ENCODE results near the gene PPP1R13L.

Gene PPP1R13L

DNA sequence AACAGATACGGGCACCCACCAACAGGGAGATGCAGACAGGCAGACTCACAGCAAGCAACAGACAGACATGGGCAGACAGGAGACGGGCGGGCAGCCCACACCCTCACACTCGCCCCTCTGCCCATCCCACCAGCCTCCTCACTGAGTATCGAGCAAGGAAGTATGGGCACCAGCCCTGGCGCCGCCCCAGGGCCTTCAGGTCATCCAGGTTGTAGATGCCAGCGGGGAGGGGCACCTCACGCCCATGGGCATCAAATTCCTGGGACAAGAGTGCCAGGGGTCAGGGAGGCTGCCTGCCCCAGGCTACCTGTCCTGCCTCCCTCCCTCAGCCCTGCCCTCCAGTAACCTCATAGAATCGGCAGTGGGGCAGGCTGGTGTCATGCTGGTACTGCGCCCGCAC lies 40.2 kb downstream of the PPP1R13L start:
- DNase-seq (ENCODE audit: low read depth) = no peak

DNA sequence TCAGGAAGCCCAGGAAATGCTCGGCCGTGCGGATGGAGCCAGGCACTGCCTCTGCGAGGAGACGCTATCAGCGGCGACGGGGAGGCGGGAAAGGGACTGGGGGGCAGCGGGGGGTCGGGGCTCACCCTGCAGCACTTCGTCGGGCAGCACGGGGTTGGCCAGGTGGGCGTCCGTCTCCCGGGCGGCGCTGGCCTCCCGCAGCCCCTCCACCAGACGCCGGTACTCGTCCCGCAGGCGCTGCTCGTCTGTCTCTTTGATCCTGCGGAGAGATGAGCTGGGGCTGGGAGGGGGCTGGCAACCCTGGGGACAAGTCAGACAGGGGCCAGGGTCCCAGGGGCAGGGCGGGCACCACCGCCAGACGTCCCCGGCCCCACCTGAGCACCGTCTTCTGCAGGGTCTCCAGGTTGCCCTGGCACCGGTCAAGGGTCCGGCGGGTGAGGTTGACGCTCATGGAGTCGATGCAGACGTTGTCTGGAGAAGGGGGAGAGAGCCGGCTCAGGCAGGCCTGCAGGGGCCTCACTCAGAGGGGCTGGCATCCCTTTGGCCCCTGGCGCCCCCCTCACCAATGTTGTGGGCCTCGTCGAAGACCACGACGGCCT lies 40.9 kb downstream of the PPP1R13L start:
- DNase-seq (ENCODE audit: low read depth) = no peak

DNA sequence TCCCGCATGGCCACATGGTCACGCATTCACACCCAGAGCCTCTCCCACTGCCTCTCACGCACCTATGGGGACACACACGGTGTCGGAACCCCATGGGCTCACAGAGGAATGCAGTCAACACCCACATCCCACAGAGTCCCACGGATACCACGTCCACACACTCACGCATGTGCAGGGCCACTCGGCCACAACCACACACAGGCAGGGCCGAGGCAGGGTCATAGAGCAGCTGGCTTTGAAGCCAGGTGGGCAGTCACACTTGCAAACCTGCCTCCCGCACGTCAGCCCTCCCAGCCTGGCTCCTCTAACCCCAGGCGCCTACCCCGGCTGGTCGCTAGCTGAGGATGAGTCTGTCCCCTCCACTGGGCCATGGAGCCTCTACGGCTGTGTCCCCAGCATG lies 42.6 kb downstream of the PPP1R13L start:
- DNase-seq (ENCODE audit: low read depth) = no peak

DNA sequence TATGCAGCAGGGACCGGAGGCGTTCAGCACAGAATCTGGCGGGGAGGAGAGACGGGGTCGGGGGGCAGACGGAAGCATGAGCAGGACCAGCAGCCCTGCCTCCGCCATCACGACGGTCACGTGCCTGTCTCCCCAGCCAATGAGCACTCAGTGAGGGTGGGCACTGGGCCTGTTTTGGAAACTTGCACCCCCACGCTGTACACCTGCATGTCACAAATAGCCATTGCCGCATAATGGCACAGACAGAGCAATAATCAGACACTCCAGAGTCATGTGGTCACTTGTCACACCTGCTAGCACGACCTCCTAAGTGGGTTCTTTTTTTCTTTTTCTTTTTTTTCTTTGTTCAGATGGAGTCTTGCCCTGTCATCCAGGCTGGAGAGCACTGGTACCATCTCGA lies 43.3 kb downstream of the PPP1R13L start:
- DNase-seq (ENCODE audit: low read depth) = no peak

DNA sequence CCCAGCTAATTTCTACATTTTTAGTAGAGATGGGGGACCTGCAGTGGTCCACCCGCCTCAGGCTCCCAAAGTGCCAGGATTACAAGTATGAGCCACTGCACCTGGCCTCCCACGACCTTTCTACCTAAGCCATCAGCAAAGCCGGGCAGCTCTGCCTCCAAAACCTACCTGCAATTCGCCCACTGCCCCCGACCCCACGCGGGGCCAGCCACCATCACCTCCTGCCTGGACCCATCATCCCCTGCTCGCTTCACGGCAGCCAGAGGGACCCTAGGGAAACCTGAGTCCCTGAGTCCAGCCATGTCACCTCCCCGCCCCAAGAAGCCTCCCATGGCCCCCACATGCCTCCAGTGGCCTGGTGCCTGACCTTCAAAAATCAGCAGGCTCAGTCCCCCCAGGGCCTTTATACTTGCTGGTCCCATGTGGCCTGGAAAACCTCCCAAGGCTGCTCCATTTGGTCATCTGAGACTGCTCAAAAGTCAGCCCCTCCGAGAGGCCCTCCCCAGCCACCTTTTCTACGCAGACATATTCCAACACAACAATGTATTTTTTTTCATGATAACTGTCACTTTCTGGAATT lies 46.6 kb downstream of the PPP1R13L start:
- no peak for DNase-seq (ENCODE audit: low read depth)

DNA sequence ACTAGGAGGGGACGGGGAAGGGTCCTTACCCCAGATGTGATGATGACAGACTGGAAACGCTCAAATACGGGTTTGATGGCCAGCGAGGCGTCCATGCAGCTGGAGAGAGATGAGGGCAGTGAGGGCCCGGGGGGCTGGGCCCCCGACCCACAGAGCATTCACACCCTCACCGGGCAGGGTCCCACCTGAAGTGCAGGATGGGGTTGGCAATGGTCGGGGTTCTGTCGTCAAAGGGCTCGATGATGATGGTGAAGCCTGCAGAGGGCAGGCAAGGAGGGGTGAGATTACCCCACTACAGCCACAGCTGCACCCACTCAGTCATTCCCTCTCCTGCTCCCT lies 47.5 kb downstream of the PPP1R13L start:
- no peak for DNase-seq (ENCODE audit: low read depth)

DNA sequence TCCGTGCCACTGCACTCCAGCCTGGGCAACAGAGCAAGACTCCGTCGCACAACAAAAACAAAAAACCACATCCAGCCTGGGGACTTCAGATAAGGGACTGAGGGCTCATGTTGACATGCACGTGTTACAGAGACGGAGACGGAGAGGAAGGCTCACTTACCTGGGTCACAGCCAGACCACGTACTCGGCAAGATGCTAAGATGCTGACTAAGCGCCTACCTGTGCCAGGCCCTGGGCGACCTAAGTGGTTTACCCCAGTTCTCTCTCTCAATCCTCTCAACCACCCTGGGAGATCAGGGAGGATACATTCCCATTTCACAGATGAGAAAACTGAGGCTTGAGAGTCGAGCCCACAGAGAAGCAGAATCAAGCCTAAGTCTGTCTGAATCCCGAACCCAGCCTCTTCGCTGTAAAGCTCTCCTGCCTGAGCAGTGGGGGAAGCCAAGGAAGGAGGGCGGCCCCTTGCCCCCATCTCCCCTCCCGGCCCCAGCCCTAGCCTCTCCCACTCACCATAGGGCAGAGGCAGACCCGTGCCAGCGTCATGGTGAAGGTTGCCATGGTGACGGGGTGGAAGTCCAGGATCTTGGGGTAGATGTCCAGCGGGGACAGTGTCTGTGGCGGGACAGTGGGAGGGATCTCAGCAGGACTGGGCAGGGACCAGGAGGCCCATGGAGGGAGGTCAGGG lies 48.0 kb downstream of the PPP1R13L start:
- DNase-seq (ENCODE audit: low read depth) = no peak

DNA sequence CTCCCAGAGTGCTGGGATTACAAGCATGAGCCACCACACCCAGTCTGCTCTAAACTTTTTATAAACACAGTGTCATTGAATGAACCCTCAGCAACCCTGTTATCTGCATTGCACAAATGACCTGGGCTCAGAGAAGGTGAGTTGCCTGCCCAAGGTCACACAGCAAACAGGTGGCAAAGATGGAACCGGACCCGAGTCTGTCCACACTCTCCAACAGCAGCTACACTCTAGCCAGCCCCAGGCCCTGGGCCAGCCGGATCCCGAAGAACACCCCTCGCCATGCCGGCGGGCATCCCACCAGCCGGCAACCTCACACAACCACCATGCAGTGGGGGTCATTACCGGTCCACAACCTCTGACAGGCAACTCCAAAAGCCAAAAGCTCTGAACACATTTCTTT lies 49.0 kb downstream of the PPP1R13L start:
- no peak for DNase-seq (ENCODE audit: low read depth)

DNA sequence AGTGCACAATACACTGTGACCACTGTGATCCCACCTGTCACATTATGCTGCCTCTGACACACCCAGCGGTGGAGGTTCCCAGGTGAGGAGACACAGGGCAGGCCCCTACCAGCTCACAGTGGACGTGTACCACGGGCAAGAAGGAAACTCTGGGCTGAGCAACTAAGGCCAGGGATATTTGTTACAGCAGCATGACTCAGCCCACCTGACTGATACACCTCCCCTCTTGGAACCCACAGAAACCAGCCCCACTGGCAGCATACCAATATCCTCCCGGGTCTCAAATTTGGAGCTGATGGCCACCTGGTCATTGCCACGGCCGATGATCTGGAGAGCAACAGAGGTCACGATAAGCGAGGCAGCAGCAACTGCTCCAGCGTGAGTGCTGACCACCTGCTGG lies 49.5 kb downstream of the PPP1R13L start:
- DNase-seq (ENCODE audit: low read depth) = no peak

DNA sequence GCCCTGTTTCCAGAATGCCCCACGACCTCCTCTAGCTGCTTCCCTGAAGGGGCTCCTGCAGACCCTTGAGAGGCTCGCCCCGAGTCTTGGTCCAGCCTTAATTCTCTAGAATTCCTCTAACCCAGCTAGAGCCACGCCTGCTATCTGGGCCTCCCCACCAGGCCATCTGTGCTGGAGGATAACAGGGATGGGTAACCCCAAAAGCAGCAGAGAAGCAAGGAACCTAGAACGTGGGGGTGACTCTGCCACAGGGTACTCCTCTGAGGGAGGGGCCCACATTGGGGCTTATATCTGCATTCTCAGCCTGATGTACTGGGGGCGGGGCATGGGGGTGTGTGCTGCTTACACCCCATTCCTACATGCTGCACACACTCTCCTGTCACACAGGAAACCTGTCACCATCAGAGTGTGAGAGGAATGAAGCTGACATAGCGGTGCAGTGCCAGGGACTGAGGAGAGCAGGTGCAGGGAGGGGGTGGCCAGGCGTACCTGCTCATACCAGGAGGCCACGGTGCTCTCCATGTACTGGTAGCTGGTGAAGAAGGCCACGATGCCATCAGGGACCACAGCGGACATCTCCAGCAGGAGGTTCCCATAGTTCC lies 50.5 kb downstream of the PPP1R13L start:
- no peak for DNase-seq (ENCODE audit: low read depth)

DNA sequence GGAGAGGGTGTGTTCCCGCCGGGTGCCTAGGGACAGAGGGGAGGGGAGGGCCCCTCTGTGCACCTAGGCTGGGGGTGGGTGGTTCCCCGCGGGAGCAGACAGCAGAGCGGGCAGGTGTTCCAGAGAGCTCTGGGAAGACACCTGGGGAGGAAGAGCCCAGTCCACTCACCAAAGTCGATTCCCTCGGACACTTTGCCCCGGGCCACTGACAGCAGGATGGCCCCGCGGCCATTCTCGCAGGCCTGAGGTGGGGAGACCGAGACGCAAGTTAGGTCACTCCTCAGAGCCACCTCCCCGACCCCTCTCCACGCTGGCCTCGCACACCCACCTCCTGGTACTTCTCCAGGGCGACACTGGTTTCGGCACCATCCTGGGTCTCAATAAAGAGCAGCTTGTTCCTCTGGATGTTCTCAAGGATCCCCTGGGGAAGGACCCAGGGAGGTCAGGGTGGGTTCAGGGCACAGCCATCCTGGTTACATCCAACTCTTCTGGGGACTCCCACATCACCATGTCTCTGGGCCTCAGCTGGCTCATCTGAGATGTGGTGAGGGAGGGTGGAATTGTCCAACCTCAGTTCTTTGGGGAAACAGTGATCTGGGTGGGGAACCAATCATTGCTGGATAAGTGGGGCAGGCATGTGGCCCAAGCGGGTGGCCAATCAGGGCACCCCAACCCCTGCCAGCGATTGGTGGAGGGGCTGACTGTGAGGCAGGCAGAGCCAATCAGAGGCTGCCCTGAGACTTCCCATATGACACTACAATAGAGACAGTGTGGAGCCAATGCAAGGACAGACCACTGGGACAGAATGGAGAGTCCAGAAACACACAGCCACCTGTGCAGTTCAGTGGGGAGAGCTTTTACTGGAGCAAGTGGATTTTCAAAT lies 51.7 kb downstream of the PPP1R13L start:
- DNase-seq (ENCODE audit: low read depth) = peak; percentile 23

DNA sequence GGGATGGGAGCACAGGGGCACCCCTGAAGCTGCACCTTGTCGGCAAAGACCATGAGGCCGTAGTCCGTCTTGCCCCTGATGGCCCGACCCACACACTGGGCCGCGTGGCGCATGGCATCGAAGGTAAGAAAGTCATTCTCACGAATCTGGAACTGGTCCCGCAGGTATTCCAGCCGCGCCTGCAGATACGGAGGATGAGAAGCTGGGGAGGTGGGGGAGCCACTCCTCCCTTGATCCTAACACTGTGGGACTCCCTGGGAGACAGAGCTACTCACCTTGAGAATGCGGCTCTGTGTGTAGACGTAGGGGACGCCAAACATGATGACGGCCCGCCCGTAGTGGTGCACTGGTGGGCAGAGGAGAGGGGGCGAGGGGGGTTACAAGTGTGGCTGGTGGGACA lies 52.4 kb downstream of the PPP1R13L start:
- DNase-seq (ENCODE audit: low read depth) = no peak

DNA sequence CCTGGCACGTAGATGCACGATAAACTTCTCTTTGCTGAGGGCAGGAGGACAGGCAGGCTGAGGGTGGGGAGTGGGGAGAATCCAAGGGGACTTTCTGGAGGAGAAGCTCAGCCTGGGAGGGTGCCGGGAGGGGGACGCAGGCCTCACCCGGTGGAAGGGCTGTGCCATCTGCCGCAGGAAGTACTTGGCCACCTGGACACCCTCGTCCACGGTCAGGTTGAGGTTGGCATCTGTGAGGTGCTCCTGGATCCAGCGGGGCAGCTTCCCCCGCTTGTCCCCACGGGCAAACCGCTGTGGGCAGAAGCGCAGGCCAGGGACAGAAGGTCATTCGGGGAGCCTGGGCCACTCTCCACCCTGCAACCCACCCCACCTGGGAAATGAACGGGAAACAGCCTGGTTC lies 52.8 kb downstream of the PPP1R13L start:
- no peak for DNase-seq (ENCODE audit: low read depth)

DNA sequence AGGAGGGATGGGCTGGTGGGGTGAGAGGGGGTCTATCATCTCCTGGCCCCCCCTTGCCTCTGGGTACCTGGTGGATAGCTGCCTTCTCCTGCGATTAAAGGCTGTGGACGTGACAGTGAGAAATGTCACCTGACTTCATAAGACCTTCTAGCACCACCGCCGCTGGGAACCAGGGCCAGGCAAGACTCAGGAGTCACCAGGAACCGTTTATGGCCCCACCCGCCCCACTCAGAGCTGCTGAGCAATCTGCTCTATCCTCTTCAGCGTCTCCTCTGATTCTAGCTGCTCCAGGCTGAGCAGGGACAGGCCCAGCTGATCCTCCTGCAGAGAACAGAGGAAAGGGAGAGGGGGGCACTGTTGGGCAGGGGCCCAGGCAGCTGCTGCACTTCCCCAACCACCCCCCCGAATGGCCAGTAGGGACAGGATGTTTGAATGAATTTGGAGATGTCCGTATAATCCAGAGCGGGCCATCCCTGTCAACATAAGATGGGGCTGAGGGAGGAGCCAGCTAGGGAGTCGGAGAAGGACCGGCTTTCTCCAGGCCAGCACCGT lies 53.4 kb downstream of the PPP1R13L start:
- DNase-seq (ENCODE audit: low read depth) = no peak

DNA sequence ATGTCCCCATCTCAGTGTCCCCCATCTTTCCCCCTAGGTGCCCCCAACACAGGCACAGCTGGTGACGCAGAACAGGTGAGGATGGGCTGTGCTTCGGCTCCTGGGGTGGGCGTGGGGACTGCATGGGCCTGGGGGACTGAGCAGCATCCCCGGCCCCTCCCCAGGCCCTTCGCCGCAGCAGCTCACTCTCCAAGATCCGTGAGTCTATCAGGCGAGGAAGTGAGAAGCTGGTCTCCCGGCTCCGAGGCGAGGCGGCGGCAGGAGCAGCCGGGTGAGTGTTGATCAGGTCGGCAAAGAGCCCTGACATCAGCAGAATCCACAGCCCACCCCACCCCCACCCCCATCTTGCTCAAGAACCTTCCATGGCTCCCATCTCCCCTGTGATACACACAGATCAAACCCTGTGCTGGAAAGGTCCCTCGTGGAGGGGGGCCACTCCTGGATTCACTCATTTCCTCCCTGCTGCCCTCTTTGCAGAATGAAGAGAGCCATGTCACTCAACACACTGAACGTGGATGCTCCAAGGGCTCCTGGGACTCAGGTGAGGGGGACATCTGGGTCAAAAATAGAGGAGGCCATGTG lies 54.3 kb downstream of the PPP1R13L start:
- DNase-seq (ENCODE audit: low read depth) = no peak

DNA sequence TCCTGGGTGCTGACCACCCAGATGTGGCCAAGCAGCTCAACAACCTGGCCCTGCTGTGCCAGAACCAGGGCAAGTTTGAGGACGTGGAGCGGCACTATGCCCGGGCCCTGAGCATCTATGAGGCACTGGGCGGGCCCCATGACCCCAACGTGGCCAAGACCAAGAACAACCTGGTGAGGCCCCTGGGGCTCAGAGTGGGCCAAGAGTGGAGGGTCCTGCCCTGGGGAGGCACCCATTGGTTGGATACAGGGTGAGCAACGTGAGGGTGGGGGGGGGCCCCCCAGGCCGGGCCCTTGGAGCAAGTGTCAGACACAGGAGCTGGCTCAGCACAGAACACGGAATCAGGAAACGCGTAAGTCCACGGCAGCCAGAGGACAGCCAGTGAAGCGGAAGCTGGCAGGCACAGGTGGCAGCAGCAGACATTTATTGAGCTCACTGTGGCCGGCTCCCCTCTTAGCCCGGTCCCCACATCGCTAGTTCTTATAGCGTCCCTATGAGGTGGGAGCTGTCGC lies 55.4 kb downstream of the PPP1R13L start:
- DNase-seq (ENCODE audit: low read depth) = no peak

DNA sequence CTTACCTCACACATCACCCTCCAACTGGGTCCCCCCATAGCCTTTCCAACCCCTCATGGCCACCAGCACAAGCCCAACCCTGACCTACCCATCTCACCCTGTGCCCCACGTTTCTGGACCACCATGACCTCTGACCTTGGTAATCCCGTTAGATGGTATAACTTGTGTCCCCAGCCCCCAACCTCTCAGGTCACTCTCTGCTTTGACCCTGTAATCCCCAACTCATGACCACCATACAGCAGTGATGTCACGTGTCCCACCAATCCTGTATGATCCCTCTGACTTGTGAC lies 55.8 kb downstream of the PPP1R13L start:
- no peak for DNase-seq (ENCODE audit: low read depth)

DNA sequence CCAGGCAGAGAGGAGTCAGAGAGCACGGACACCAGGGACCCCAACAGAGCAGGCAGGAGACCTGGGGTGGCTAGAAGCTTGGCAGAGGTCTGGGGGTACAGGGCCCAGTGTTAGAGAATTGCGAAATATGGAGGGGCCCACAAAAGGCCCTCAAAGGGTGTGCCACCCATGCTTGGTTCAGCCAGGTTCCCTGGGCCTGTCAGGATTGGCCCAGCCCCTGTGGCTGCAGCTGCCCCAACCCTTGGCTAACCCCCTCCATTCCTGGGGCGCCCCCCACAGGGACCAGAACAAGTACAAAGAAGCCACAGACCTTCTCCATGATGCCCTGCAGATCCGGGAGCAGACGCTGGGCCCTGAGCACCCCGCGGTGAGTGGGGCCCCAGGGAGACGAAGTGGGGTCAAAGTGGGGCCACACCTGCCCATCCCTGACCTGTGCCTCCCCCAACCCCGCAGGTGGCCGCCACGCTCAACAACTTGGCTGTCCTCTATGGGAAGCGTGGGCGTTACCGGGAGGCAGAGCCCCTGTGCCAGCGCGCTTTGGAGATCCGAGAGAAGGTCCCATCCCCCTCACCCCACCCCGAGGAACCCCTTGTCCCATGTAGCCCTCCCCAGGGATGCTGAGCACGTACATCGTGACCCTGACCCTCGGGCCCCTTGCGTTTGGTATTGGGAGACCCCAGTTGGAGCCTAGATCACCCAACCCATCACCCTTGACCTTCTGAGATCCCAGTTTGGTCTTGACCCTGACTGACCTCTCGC lies 56.3 kb downstream of the PPP1R13L start:
- DNase-seq (ENCODE audit: low read depth) = no peak

DNA sequence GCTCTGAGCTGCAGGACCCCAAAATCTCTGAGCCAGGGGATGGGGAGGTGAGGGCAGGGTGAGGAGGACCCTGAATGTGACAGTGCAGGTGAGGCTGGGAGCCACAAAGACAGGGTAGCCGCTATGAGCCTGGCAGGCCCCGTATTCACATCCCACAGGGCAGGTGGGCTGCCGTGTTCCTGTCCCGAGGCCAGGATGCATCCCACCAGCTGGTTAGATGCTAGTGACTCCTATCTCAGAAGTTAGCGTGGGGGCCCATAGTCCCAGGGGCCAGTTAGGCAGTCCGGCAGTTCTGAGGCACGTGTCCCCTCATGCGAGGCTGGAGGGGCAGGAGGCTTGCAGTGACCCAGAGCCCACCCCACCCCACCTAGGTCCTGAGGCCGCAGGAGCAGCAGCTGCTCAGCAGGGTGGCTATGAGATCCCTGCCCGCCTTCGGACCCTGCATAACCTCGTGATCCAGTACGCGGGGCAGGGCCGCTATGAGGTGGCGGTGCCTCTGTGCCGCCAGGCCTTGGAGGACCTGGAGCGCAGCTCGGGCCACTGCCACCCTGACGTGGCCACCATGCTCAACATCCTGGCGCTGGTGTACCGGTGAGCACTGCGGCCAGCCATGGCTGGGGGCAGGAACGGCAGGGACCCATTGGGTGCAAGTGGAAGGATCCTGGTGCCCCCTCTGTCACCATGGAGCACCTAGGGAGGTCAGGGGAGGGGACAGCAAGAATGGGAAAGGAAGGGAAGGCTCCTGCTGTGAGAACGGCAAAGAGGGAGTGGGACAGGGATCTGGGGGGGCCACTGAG lies 57.1 kb downstream of the PPP1R13L start:
- no peak for DNase-seq (ENCODE audit: low read depth)

DNA sequence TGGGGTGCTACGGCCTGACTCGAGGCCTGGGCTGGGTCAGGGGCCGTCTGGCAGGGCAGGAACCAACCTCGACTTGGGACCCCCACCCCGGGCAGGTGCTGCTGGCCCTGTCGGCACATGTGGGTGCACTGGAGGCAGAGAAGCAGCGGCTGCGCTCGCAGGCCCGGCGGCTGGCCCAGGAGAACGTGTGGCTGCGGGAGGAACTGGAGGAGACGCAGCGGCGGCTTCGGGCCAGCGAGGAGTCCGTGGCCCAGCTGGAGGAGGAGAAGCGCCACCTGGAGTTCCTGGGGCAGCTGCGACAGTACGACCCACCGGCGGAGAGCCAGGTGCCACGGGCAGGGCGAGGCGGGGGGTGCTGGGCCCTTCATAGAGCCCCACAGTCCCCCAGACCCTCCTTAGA lies 58.4 kb downstream of the PPP1R13L start:
- no peak for DNase-seq (ENCODE audit: low read depth)
